Activated naive CD8-positive, alpha-beta T cell (primary cell): ENCODE results near the gene ADRA2B.
"Not testable (repeated sequence)": the region's sequence is repeated elsewhere in the genome, so short reads cannot be mapped to it uniquely, and the experiment has no call there.

Experiments used
- H3K27ac Mint-ChIP-seq: one replicate; pipeline ENCODE4 v1.8.0; 2021; ENCODE audit warnings: mixed read lengths
- H3K27me3 Mint-ChIP-seq: one replicate; pipeline ENCODE4 v1.8.0; 2021; ENCODE audit warnings: mixed read lengths
- H3K36me3 Mint-ChIP-seq: one replicate; pipeline ENCODE4 v1.8.0; 2021; ENCODE audit warnings: mixed read lengths
- H3K4me1 Mint-ChIP-seq: one replicate; pipeline ENCODE4 v1.8.0; 2021; ENCODE audit warnings: low read depth, mixed read lengths
- H3K4me3 Mint-ChIP-seq: one replicate; pipeline ENCODE4 v1.8.0; 2021; ENCODE audit warnings: mild to moderate bottlenecking, mixed read lengths
- H3K9me3 Mint-ChIP-seq: one replicate; pipeline ENCODE4 v1.8.0; 2021; ENCODE audit warnings: low read depth, mixed read lengths

ADRA2B gene

DNA sequence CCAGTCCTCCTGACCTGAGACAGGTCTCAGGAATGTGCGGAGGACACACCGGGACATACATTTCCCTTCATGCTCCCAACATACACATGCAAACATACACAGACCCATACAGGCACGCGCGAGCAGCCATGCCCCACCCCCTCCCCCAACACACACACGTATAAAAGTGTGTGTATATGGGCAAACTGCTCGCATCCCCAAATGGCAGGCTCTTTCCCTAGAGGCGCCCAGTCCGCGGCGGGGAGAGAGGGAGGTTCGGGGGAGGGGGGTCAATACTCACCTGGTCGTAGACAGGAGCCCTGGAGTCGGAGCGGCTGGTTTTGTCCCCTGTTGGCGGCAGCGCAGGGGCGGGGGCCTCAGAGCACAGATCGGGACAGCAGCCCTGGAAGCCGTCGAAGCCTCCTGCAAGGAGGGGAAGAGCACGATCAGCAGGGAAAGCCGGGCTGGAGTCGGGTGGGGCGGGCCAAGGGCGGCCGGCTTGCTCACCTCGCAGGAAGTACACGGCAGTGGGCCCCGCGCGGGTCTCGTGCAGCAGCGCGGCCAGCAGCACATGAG lies 28.2 kb upstream of the ADRA2B start:
- Mint-ChIP-seq H3K4me1 (peaks cover 45% of the 10 kb centered on the region), H3K27ac (peak overlapping the region; percentile 95), H3K9me3 (no peaks in the 10 kb centered on the region), H3K36me3 (peaks cover 11% of the 10 kb centered on the region), H3K27me3 (no peaks in the 10 kb centered on the region), H3K4me3 (peak overlapping the region; percentile 94)

- Mint-ChIP-seq H3K27me3 (no peaks in the 10 kb centered on the region), H3K9me3 (no peaks in the 10 kb centered on the region), H3K4me3 (peak overlapping the region; percentile 94), H3K4me1 (peaks cover 45% of the 10 kb centered on the region), H3K27ac (peak overlapping the region; percentile 95), H3K36me3 (peaks cover 11% of the 10 kb centered on the region)
These were observed 27.6 kb upstream of the ADRA2B start for GRCh38 chr2:96143848-96144480.

DNA sequence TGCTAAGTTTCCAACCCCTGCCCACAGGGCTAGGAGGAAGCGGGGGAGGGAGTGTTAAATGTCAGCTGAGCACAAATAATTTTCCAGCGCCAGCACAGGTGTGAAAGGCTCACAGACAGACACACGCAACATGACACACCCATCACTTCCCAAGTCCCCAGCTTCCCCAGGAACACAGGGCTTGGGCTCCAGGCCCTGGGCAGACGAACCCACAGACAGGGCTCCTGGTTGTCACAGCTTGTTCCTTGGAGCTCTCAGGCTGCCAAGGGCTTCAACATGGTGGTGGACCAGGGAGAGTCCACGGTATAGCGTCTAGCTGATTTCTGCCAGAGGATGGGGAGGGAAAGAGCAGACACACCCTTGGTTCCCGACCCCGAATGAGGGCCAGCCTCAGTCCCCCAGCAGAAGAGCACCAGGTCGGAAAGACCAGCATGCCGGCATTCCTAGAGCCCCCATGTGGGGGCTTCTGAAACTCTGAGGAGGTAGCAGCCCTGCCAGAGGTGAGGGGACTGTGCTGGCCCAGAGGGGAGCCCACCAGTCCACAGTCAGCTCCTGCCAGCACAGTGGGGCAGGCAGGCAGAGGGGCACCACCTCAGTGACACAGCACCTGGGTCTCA lies 27.0 kb upstream of the ADRA2B start:
- H3K4me1 Mint-ChIP-seq = peaks cover 43% of the 10 kb centered on the region
- H3K27me3 Mint-ChIP-seq = no peaks in the 10 kb centered on the region
- no peaks in the 10 kb centered on the region for H3K9me3 Mint-ChIP-seq
- peak overlapping the region; percentile 94 for H3K4me3 Mint-ChIP-seq
- H3K36me3 Mint-ChIP-seq = peaks cover 11% of the 10 kb centered on the region
- peak overlapping the region; percentile 95 for H3K27ac Mint-ChIP-seq

GRCh38 chr2:96142217-96143113 lies 26.1 kb upstream of the ADRA2B start:
- no peaks in the 10 kb centered on the region for H3K9me3 Mint-ChIP-seq
- H3K36me3 Mint-ChIP-seq = peaks cover 11% of the 10 kb centered on the region
- H3K4me1 Mint-ChIP-seq = peaks cover 34% of the 10 kb centered on the region
- peak overlapping the region; percentile 94 for H3K4me3 Mint-ChIP-seq
- peak overlapping the region; percentile 90 for H3K27ac Mint-ChIP-seq
- no peaks in the 10 kb centered on the region for H3K27me3 Mint-ChIP-seq

- Mint-ChIP-seq H3K4me1 (peaks cover 26% of the 10 kb centered on the region), H3K4me3 (peak overlapping the region; percentile 94), H3K27ac (peak overlapping the region; percentile 90), H3K36me3 (peaks cover 11% of the 10 kb centered on the region)
- H3K9me3 Mint-ChIP-seq, H3K27me3 Mint-ChIP-seq: not testable (repeated sequence)
These were observed 25.2 kb upstream of the ADRA2B start for GRCh38 chr2:96141624-96141967.

DNA sequence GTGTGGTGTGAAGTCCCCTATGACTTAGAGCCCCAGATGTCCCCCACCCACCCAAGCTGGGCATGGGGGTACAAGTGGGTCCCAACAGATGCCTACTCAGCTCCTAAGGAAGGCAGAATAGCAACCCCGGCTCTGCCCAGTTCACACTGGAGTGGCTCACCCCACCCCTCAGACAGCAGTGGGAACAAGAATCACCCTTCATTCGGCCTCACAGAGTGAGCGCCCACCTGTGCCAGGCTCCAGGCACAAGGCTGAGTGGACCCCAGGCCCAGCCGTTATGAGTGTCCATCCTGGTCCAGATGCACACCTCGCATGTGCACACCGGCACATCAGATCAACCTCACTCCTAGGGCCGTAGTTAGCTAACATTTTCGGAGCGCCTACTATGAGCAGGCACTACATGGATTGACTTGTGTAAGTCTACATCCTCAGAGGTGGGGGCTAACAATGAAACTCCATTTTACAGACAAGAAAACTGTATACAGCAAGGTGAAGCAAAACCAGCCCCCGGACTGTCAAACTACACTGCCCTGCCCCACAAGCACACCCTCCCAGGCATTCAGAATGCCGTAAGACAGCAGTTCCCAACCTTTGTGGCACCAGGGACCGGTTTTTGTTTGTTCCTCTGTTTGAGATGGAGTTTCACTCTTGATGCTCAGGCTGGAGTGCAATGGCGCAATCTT lies 24.7 kb upstream of the ADRA2B start:
- Mint-ChIP-seq H3K27me3 (no peaks in the 10 kb centered on the region), H3K36me3 (peaks cover 11% of the 10 kb centered on the region), H3K27ac (peak overlapping the region; percentile 90), H3K4me1 (peaks cover 22% of the 10 kb centered on the region), H3K9me3 (no peaks in the 10 kb centered on the region), H3K4me3 (peak overlapping the region; percentile 94)

DNA sequence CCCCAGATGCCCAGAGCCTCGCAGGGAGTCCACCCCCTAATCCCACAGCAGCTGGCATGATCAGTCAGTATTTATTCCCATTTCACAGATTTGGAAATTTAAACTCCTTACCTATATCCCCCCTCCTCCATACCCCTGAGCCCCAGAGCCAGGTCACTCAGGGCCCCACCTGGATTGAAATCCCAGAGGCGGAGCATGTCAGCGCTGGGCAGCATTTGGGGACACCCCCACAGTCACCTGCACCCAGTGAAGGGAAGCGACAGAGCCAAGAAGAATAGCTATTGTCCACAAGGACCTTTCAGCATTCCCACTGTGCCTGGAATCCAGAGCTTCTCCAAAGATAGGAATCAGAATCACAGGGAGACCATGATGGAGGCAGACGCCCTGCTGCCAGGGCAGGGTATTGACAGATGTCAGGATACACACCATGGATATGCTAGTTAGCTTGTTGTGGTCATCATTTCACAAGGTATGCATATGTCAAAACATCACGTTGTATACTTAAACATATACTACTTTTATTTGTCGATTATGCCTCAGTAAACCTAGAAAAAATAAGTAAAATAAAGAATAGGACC lies 22.9 kb upstream of the ADRA2B start:
- no peaks in the 10 kb centered on the region for H3K27me3 Mint-ChIP-seq
- H3K27ac Mint-ChIP-seq = no peak overlapping the region
- peaks cover 20% of the 10 kb centered on the region for H3K4me1 Mint-ChIP-seq
- no peaks in the 10 kb centered on the region for H3K9me3 Mint-ChIP-seq
- peaks cover 7% of the 10 kb centered on the region for H3K36me3 Mint-ChIP-seq
- H3K4me3 Mint-ChIP-seq = no peak overlapping the region

GRCh38 chr2:96138179-96139145 lies 22.1 kb upstream of the ADRA2B start, which contains the start of gene ASTL:
Gene ASTL, minus strand, starts transcription at chr2:96138502. Its CDS starts 66 bp downstream, at chr2:96138436.
- H3K27ac Mint-ChIP-seq = no peak within 1 kb of the TSS
- peaks cover 4% of the 10 kb centered on the region for H3K36me3 Mint-ChIP-seq
- no peaks in the 10 kb centered on the region for H3K27me3 Mint-ChIP-seq
- H3K4me1 Mint-ChIP-seq = peaks cover 20% of the 10 kb centered on the region
- no peak within 1 kb of the TSS for H3K4me3 Mint-ChIP-seq
- no peaks in the 10 kb centered on the region for H3K9me3 Mint-ChIP-seq

- H3K27ac Mint-ChIP-seq = no peak overlapping the region
- H3K27me3 Mint-ChIP-seq = no peaks in the 10 kb centered on the region
- no peaks in the 10 kb centered on the region for H3K36me3 Mint-ChIP-seq
- H3K4me1 Mint-ChIP-seq = peaks cover 20% of the 10 kb centered on the region
- no peak overlapping the region for H3K4me3 Mint-ChIP-seq
- no peaks in the 10 kb centered on the region for H3K9me3 Mint-ChIP-seq
These were observed 21.2 kb upstream of the ADRA2B start for GRCh38 chr2:96137321-96138178.

GRCh38 chr2:96136129-96136720 lies 19.9 kb upstream of the ADRA2B start:
- peaks cover 24% of the 10 kb centered on the region for H3K4me1 Mint-ChIP-seq
- H3K27me3 Mint-ChIP-seq = no peaks in the 10 kb centered on the region
- no peak overlapping the region for H3K4me3 Mint-ChIP-seq
- H3K36me3 Mint-ChIP-seq = peaks cover 3% of the 10 kb centered on the region
- H3K9me3 Mint-ChIP-seq = no peaks in the 10 kb centered on the region
- H3K27ac Mint-ChIP-seq = no peak overlapping the region

DNA sequence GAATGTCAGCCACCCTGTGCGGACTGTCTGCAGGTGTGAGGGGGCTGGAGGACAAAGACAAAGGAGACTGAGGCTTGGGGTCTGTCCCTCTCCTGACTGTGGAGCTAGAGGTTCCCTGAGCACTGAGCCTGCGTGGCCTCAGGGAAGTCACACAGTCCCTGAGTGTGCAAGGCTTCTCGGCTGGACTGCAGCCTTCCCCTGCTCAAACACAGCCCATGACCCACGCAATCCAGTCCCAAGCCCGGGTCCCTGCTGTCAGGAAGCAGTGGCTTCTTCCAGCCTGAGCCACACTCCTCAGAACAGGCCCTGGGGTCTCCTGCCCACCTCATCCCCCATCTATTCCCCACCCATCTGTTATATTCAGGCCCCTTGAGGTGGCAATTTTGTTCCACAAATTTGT lies 19.2 kb upstream of the ADRA2B start:
- no peaks in the 10 kb centered on the region for H3K27me3 Mint-ChIP-seq
- peaks cover 27% of the 10 kb centered on the region for H3K4me1 Mint-ChIP-seq
- peaks cover 3% of the 10 kb centered on the region for H3K36me3 Mint-ChIP-seq
- no peak overlapping the region for H3K27ac Mint-ChIP-seq
- H3K4me3 Mint-ChIP-seq = no peak overlapping the region
- no peaks in the 10 kb centered on the region for H3K9me3 Mint-ChIP-seq

DNA sequence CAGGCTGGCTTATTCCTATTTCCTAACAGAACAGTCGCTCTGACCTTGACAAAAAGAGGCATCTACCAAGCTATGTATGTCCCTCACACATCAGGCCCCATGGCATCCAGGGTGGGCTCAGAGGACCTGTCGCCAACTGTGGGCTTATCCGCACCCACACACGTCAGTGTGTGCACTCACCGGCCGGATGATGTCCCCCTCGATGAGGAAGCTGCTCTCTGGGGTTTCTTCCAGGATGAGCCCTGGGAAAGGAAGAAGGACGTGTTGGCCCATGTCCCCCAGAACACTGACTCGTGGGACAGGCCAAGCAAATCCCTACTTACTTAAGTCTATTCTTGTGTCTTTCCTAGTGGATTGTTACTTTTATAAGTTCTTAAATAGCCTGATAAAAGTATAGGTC lies 18.8 kb upstream of the ADRA2B start:
- Mint-ChIP-seq H3K27me3 (no peaks in the 10 kb centered on the region), H3K36me3 (peaks cover 3% of the 10 kb centered on the region), H3K4me1 (peaks cover 24% of the 10 kb centered on the region), H3K4me3 (no peak overlapping the region), H3K9me3 (no peaks in the 10 kb centered on the region), H3K27ac (no peak overlapping the region)
